Mesendoderm (in vitro differentiated cells): ENCODE data around the gene SLC10A1.

Experiments
- DNase-seq: peaks from one replicate; pipeline ENCODE4 v3.0.0; 2013
- H2AK5ac ChIP-seq: 2 replicates; pipeline ENCODE4 v1.6.1; 2013; ENCODE audit warnings: low read length, inconsistent platforms
- H2BK120ac ChIP-seq: 2 replicates; pipeline ENCODE4 v1.6.1; 2013; ENCODE audit warnings: low read depth, mild to moderate bottlenecking, low read length, moderate library complexity, mixed read lengths
- H2BK15ac ChIP-seq: replicated peaks from 2 replicates; pipeline ENCODE4 v1.6.1; 2013; ENCODE audit warnings: low read depth, mild to moderate bottlenecking, moderate library complexity
- H2BK5ac ChIP-seq: 2 replicates; pipeline ENCODE4 v1.6.1; 2013; ENCODE audit warnings: low read length, inconsistent platforms
- H3K18ac ChIP-seq: 2 replicates; pipeline ENCODE4 v1.6.1; 2013; ENCODE audit warnings: mild to moderate bottlenecking, low read length, mixed read lengths
- H3K23ac ChIP-seq: one replicate; pipeline ENCODE4 v1.6.1; 2013; ENCODE audit warnings: low read length
- H3K27ac ChIP-seq: 2 replicates; pipeline ENCODE4 v1.5.1; 2013; ENCODE audit warnings: low read depth, mild to moderate bottlenecking, inconsistent platforms, low read length, moderate library complexity
- H3K27me3 ChIP-seq: 2 replicates; pipeline ENCODE4 v1.6.1; 2013; ENCODE audit warnings: low read length, control low read depth, mild to moderate bottlenecking, inconsistent platforms; ENCODE audit not compliant: insufficient read depth, poor library complexity
- H3K36me3 ChIP-seq: 2 replicates; pipeline ENCODE4 v1.6.1; 2013; ENCODE audit warnings: low read length, inconsistent platforms; ENCODE audit not compliant: control insufficient read depth, insufficient read depth
- H3K4ac ChIP-seq: one replicate; pipeline ENCODE4 v1.6.1; 2013; ENCODE audit warnings: low read depth, mild to moderate bottlenecking, low read length, moderate library complexity
- H3K4me1 ChIP-seq: 2 replicates; pipeline ENCODE4 v1.6.1; 2013; ENCODE audit warnings: low read depth, low read length, inconsistent platforms; ENCODE audit not compliant: control insufficient read depth
- H3K4me2 ChIP-seq: 2 replicates; pipeline ENCODE4 v1.6.1; 2013; ENCODE audit warnings: low read length
- H3K4me3 ChIP-seq: 2 replicates; pipeline ENCODE4 v1.5.1; 2013; ENCODE audit warnings: mild to moderate bottlenecking, low read length
- H3K56ac ChIP-seq: one replicate; pipeline ENCODE4 v1.6.1; 2013; ENCODE audit warnings: low read length
- H3K79me1 ChIP-seq: 2 replicates; pipeline ENCODE4 v1.6.1; 2013; ENCODE audit warnings: low read length, inconsistent platforms
- H3K79me2 ChIP-seq: 2 replicates; pipeline ENCODE4 v1.6.1; 2013; ENCODE audit warnings: mild to moderate bottlenecking, low read length; ENCODE audit not compliant: control insufficient read depth, insufficient read depth
- H3K9ac ChIP-seq: 2 replicates; pipeline ENCODE4 v1.6.1; 2013; ENCODE audit warnings: low read length, inconsistent platforms
- H4K5ac ChIP-seq: one replicate; pipeline ENCODE4 v1.6.1; 2013; ENCODE audit warnings: low read length
- H4K8ac ChIP-seq: one replicate; pipeline ENCODE4 v1.6.1; 2013; ENCODE audit warnings: low read depth, mild to moderate bottlenecking, control low read depth, low read length, moderate library complexity
- WGBS: extraction: QIAGEN DNeasy Blood & Tissue Kit; methylation state at CpG from one replicate; pipeline ENCODE4 v1.1.7; 2013; ENCODE audit warnings: low lambda C conversion rate, missing lambda C conversion rate; ENCODE audit not compliant: insufficient coverage; ENCODE audit errors: extremely low coverage; 5-methylcytosine and 5-hydroxymethylcytosine counted together

Gene SLC10A1

DNA sequence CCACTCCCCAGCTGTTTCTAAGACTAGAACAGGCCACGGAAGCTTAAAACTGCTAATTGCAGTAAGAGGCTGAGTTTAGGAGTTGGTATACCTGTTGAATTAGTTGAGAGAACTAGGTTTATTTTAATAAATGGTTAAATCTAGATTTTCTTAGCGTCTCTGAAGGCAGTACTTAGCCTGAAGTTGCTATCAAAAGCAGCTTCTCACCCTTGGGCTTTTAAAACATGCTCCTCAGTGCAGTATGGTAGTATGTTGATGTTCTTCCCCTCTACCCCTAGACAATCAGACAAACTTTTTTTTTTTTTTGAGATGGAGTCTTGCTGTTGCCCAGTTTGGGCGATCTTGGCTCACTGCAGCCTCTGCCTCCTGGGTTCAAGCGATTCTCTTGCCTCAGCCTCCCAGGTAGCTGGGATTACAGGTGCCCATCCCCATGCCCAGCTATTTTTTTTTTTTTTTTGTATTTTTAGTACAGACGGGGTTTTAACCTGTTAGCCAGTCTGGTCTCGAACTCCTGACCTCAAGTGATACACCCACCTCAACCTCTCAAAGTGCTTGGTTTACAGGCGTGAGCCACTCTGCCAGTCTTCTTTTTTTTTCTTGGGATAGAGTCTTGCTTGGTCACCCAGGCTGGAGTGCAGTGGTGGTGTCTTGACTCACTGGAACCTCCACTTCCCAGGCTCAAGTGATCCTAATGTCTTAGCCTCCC, 23.3 kb downstream of the SLC10A1 start:
- no peak overlapping the region for H3K27ac ChIP-seq
- no peaks in the 10 kb centered on the region for H3K4me1 ChIP-seq
- H3K36me3 ChIP-seq, result peaks cover 29% of the 10 kb centered on the region
- H4K5ac ChIP-seq, result no peak overlapping the region
- no peak overlapping the region for H3K4ac ChIP-seq
- no peak overlapping the region for H3K23ac ChIP-seq
- H4K8ac ChIP-seq, result no peak overlapping the region
- no peak overlapping the region for H3K4me2 ChIP-seq
- no peak overlapping the region for H2BK15ac ChIP-seq
- H3K27me3 ChIP-seq, result no peaks in the 10 kb centered on the region
- no peak overlapping the region for H3K18ac ChIP-seq
- no peak for DNase-seq
- H3K79me2 ChIP-seq, result peaks cover 12% of the 10 kb centered on the region
- H3K56ac ChIP-seq, result no peak overlapping the region
- no peak overlapping the region for H2BK5ac ChIP-seq
- H3K79me1 ChIP-seq, result peaks cover 23% of the 10 kb centered on the region
- no peak overlapping the region for H2BK120ac ChIP-seq
- no peak overlapping the region for H3K9ac ChIP-seq
- H2AK5ac ChIP-seq, result no peak overlapping the region
- WGBS, result no CpG with 5 or more reads among the region's 7 CpGs
- H3K4me3 ChIP-seq, result no peak overlapping the region

DNA sequence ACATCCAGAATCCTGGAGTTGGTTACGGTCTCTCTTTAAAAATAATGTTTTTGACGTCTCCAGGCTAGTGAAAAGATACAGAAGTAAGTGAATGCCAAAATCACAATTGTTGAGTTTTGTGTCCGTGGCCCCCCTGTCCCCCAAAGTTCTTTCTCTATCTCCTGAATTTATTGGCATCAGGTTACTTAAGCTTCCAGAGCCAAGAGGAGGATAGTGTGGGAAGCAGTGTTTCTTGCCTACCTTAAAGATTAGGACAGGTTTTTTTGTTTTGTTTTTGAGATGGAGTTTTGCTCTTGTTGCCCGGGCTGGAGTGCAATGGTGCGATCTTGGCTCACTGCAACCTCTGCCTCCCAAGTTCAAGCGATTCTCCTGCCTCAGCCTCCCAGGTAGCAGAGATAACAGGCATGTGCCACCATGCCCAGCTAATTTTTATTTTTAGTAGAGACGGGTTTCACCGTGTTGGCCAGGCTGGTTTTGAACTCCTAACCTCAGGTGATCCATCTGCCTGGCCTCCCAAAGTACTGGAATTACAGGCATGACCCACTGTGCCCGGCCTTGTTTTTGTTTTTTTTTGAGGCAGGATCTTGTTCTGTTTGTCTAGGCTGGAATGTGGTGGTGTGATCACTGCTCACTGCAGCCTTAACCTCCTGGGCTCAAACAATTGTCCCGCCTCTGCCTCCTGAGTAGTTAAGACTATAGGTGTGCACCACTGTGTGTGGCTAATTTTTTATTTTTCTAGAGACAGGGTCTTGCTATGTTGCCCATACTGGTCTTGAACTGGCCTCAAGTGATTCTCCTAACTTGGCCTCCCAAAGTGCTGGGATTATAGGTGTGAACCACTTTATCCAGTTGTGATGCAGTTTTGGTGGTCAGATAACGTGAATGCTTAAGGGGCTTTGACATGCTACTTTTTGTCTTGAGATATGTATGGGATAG, 24.7 kb downstream of the SLC10A1 start:
- no peak overlapping the region for H2BK120ac ChIP-seq
- no peak overlapping the region for H3K4me2 ChIP-seq
- peak; percentile 20 for DNase-seq
- H3K4me3 ChIP-seq, result no peak overlapping the region
- no peak overlapping the region for H3K27ac ChIP-seq
- no peak overlapping the region for H2BK5ac ChIP-seq
- peaks cover 35% of the 10 kb centered on the region for H3K36me3 ChIP-seq
- H3K56ac ChIP-seq, result no peak overlapping the region
- H3K18ac ChIP-seq, result no peak overlapping the region
- H3K27me3 ChIP-seq, result no peaks in the 10 kb centered on the region
- no peak overlapping the region for H3K4ac ChIP-seq
- H4K5ac ChIP-seq, result no peak overlapping the region
- H2AK5ac ChIP-seq, result no peak overlapping the region
- no peak overlapping the region for H4K8ac ChIP-seq
- H2BK15ac ChIP-seq, result no peak overlapping the region
- no CpG with 5 or more reads among the region's 11 CpGs for WGBS
- no peak overlapping the region for H3K23ac ChIP-seq
- H3K9ac ChIP-seq, result no peak overlapping the region
- H3K79me2 ChIP-seq, result peaks cover 24% of the 10 kb centered on the region
- peaks cover 26% of the 10 kb centered on the region for H3K79me1 ChIP-seq
- peaks cover 2% of the 10 kb centered on the region for H3K4me1 ChIP-seq

DNA sequence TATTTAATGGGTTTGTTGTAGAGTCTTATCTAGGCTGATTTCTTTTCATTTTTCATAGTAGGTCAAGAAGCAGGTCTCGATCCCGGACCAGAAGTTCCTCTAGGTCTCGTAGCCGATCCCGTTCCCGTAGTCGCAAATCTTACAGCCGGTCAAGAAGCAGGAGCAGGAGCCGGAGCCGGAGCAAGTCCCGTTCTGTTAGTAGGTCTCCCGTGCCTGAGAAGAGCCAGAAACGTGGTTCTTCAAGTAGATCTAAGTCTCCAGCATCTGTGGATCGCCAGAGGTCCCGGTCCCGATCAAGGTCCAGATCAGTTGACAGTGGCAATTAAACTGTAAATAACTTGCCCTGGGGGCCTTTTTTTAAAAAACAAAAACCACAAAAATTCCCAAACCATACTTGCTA, 25.9 kb downstream of the SLC10A1 start:
- no peak overlapping the region for H3K27ac ChIP-seq
- no peak overlapping the region for H2AK5ac ChIP-seq
- no peak overlapping the region for H2BK120ac ChIP-seq
- no peaks in the 10 kb centered on the region for H3K27me3 ChIP-seq
- no CpG with 5 or more reads among the region's 16 CpGs for WGBS
- H3K18ac ChIP-seq, result no peak overlapping the region
- H3K56ac ChIP-seq, result no peak overlapping the region
- H3K9ac ChIP-seq, result no peak overlapping the region
- H3K4me3 ChIP-seq, result no peak overlapping the region
- no peak overlapping the region for H2BK5ac ChIP-seq
- peaks cover 4% of the 10 kb centered on the region for H3K4me1 ChIP-seq
- peaks cover 27% of the 10 kb centered on the region for H3K79me2 ChIP-seq
- no peak overlapping the region for H3K4ac ChIP-seq
- H2BK15ac ChIP-seq, result no peak overlapping the region
- no peak for DNase-seq
- H3K23ac ChIP-seq, result no peak overlapping the region
- no peak overlapping the region for H3K4me2 ChIP-seq
- peaks cover 35% of the 10 kb centered on the region for H3K36me3 ChIP-seq
- H4K5ac ChIP-seq, result no peak overlapping the region
- no peak overlapping the region for H4K8ac ChIP-seq
- peaks cover 24% of the 10 kb centered on the region for H3K79me1 ChIP-seq

DNA sequence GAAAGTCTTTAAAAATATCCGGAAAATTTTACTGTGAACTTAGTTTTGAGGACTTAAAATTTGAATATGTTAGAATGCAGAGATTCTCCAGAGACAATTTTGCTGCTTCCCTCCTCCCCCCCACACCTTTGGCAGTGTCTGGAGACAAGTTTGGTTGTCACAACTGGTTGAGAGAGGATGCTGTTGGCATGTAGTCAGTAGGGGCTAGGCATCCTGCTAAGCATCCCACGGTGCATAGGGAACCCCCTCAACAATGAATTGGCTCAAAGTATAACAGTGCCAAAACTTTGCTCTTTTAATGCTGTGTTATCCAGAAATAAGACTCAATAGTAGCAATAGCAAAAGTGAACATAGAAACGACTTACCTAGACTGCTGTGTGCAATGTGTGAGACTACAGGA, 26.5 kb downstream of the SLC10A1 start:
- H3K27ac ChIP-seq, result no peak overlapping the region
- peaks cover 35% of the 10 kb centered on the region for H3K36me3 ChIP-seq
- no peak for DNase-seq
- no peak overlapping the region for H3K18ac ChIP-seq
- H3K27me3 ChIP-seq, result no peaks in the 10 kb centered on the region
- H4K8ac ChIP-seq, result no peak overlapping the region
- H2BK5ac ChIP-seq, result no peak overlapping the region
- H3K4me1 ChIP-seq, result peaks cover 4% of the 10 kb centered on the region
- no peak overlapping the region for H3K23ac ChIP-seq
- no peak overlapping the region for H2BK15ac ChIP-seq
- H3K4ac ChIP-seq, result no peak overlapping the region
- H3K79me1 ChIP-seq, result peaks cover 22% of the 10 kb centered on the region
- WGBS, result no CpG with 5 or more reads among the region's 3 CpGs
- no peak overlapping the region for H3K4me3 ChIP-seq
- peaks cover 27% of the 10 kb centered on the region for H3K79me2 ChIP-seq
- H2AK5ac ChIP-seq, result no peak overlapping the region
- no peak overlapping the region for H4K5ac ChIP-seq
- no peak overlapping the region for H3K9ac ChIP-seq
- H2BK120ac ChIP-seq, result no peak overlapping the region
- no peak overlapping the region for H3K4me2 ChIP-seq
- no peak overlapping the region for H3K56ac ChIP-seq

DNA sequence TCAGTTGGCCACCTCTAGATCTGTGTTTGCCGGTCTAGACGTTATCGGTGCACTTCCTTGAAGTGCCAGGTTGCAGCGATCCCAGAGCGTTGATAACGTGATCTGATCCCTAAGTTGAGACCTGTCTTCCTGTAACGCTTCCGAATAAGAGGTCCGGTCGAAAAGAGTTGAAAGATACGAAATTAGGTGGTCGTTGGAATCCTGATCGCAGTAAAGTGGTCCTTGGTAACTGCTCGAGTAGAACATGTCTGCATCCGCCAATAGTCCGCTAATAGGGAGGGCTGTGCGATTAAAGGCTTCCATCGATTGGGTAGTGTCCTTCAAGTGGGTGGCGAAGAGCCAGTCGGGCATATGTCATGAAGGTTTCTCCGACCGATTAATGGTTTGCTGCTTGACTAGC, 27.4 kb downstream of the SLC10A1 start:
- Histone ChIP-seq H3K4me3 (no peak overlapping the region), H2BK5ac (no peak overlapping the region), H3K4me2 (peak overlapping the region; percentile 13), H3K4me1 (peaks cover 4% of the 10 kb centered on the region), H2BK15ac (no peak overlapping the region), H3K27me3 (no peaks in the 10 kb centered on the region), H3K23ac (no peak overlapping the region), H3K4ac (no peak overlapping the region), H3K18ac (no peak overlapping the region), H2AK5ac (no peak overlapping the region), H4K8ac (no peak overlapping the region), H3K9ac (peak overlapping the region; percentile 26), H4K5ac (no peak overlapping the region), H3K79me2 (peaks cover 27% of the 10 kb centered on the region), H3K79me1 (peaks cover 22% of the 10 kb centered on the region), H3K56ac (peak overlapping the region; percentile 54), H3K27ac (no peak overlapping the region), H3K36me3 (peaks cover 35% of the 10 kb centered on the region), H2BK120ac (no peak overlapping the region)
- no CpG with 5 or more reads among the region's 22 CpGs for WGBS
- no peak for DNase-seq
